KBM-7 (cell line): ENCODE data around the gene R3HDM1.
"Not testable (repeated sequence)": the region's sequence is repeated elsewhere in the genome, so short reads cannot be mapped to it uniquely, and the experiment has no call there.

ENCODE experiments used
- DNase-seq: peaks from one replicate; pipeline ENCODE4 v3.0.0-alpha.2; 2015
- in situ Hi-C: fragments of 300-500 bp; cut with MboI; formaldehyde crosslinking; loops from 2 replicates; pipeline ENCODE4 v1.14.3; 2020; ENCODE audit warnings: low sequenced_read_pairs, low pct_unique_long_range_greater_than_20kb, mixed read lengths

The R3HDM1 gene

GRCh38 chr2:135561925-135562324, 30.6 kb downstream of the R3HDM1 start:
- in situ Hi-C loops: no loop called here
- DNase-seq: no peak

GRCh38 chr2:135563793-135564192, 32.5 kb downstream of the R3HDM1 start:
- DNase-seq: no peak
- in situ Hi-C loops: no loop called here

GRCh38 chr2:135570884-135571283, 39.6 kb downstream of the R3HDM1 start:
- DNase-seq: no peak
- in situ Hi-C loops: no loop called here

- in situ Hi-C loops: no loop called here
- DNase-seq: no peak
Measured at GRCh38 chr2:135573620-135574019, 42.3 kb downstream of the R3HDM1 start.

- in situ Hi-C loops: no loop called here
- DNase-seq: no peak
Measured at GRCh38 chr2:135581282-135581681, 50.0 kb downstream of the R3HDM1 start.

GRCh38 chr2:135582383-135582782, 51.1 kb downstream of the R3HDM1 start:
- peak; percentile 28 for DNase-seq
- in situ Hi-C loops: no loop called here

- in situ Hi-C loops: no loop called here
- no peak for DNase-seq
Measured at GRCh38 chr2:135585586-135585985, 54.3 kb downstream of the R3HDM1 start.

GRCh38 chr2:135586148-135586547, 54.9 kb downstream of the R3HDM1 start:
- in situ Hi-C loops: no loop called here
- no peak for DNase-seq

- DNase-seq: no peak
- in situ Hi-C loops: no loop called here
Measured at GRCh38 chr2:135587958-135588357, 56.7 kb downstream of the R3HDM1 start.

- in situ Hi-C loops: no loop called here
- no peak for DNase-seq
Measured at GRCh38 chr2:135590619-135591260, 59.5 kb downstream of the R3HDM1 start.

- in situ Hi-C loops: no loop called here
- peak; percentile 10 for DNase-seq
Measured at GRCh38 chr2:135600915-135601314, 69.6 kb downstream of the R3HDM1 start.

GRCh38 chr2:135603543-135603942, 72.3 kb downstream of the R3HDM1 start:
- in situ Hi-C loops: no loop called here
- no peak for DNase-seq

- in situ Hi-C loops: no loop called here
Measured at GRCh38 chr2:135607561-135607960, 76.3 kb downstream of the R3HDM1 start.

GRCh38 chr2:135612319-135612718, 81.0 kb downstream of the R3HDM1 start:
- in situ Hi-C loops: no loop called here
- no peak for DNase-seq

More at GRCh38 chr2:135607561-135607960, 76.3 kb downstream of the R3HDM1 start:
- no peak for DNase-seq

GRCh38 chr2:135615404-135615803, 84.1 kb downstream of the R3HDM1 start:
- in situ Hi-C loops: no loop called here

GRCh38 chr2:135617501-135618015, 86.3 kb downstream of the R3HDM1 start:
- DNase-seq: no peak
- in situ Hi-C loops: no loop called here

More at GRCh38 chr2:135615404-135615803, 84.1 kb downstream of the R3HDM1 start:
- no peak for DNase-seq

GRCh38 chr2:135620198-135620597, 88.9 kb downstream of the R3HDM1 start:
- in situ Hi-C loops: no loop called here
- DNase-seq: no peak

- in situ Hi-C loops: no loop called here
Measured at GRCh38 chr2:135629520-135629919, 98.2 kb downstream of the R3HDM1 start.

GRCh38 chr2:135630034-135630433, 98.8 kb downstream of the R3HDM1 start:
- DNase-seq, in situ Hi-C loops: not testable (repeated sequence)

More at GRCh38 chr2:135629520-135629919, 98.2 kb downstream of the R3HDM1 start:
- no peak for DNase-seq

GRCh38 chr2:135630488-135630887, 99.2 kb downstream of the R3HDM1 start:
- in situ Hi-C loops: no loop called here
- DNase-seq: no peak

GRCh38 chr2:135633582-135633981, 102.3 kb downstream of the R3HDM1 start:
- in situ Hi-C loops: no loop called here
- no peak for DNase-seq
